ENCODE results near the gene AMBN. TPM values are rescaled to one million over a fixed set of nuclear protein-coding genes. Genes with fewer than 3 reads are reported as not detected.

AMBN gene
- total RNA-seq, 4 donors from 2014 or later: not detected

GRCh38 chr4:70651864-70652506 is 59.9 kb downstream of the AMBN start:
- DNase-seq: no peak
- in situ Hi-C loops (cut with MboI; ENCODE audit: low pct_ligation_motif_present in 1 of 4, low pct_unique_long_range_greater_than_20kb in 1 of 4, low sequenced_read_pairs in 3 of 4): loop anchor here in 3 of 4 donors (25.0 kb wide), 2 partner anchors 335 to 1060 kb away; partner anchors contain the start of gene DCK (in 1 of the 3)
- no peaks in the 10 kb centered on the region for H3K27me3 ChIP-seq
- H3K4me1 ChIP-seq: no peaks in the 10 kb centered on the region
- H3K9me3 ChIP-seq: no peaks in the 10 kb centered on the region
- H3K4me3 ChIP-seq: no peak overlapping the region
- H3K27ac ChIP-seq: no peak overlapping the region
- intact Hi-C loops (cut with DNase I; ENCODE audit: low total_unique reads): no loop called here
- TF ChIP-seq, protein P1, sequence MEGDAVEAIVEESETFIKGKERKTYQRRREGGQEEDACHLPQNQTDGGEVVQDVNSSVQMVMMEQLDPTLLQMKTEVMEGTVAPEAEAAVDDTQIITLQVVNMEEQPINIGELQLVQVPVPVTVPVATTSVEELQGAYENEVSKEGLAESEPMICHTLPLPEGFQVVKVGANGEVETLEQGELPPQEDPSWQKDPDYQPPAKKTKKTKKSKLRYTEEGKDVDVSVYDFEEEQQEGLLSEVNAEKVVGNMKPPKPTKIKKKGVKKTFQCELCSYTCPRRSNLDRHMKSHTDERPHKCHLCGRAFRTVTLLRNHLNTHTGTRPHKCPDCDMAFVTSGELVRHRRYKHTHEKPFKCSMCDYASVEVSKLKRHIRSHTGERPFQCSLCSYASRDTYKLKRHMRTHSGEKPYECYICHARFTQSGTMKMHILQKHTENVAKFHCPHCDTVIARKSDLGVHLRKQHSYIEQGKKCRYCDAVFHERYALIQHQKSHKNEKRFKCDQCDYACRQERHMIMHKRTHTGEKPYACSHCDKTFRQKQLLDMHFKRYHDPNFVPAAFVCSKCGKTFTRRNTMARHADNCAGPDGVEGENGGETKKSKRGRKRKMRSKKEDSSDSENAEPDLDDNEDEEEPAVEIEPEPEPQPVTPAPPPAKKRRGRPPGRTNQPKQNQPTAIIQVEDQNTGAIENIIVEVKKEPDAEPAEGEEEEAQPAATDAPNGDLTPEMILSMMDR (IDR thresholded peaks at IDR 0.05): peak; percentile 44 to 64 (median 49)
- TF ChIP-seq POLR2A (IDR thresholded peaks at IDR 0.05) (no peak), POLR2AphosphoS5 (IDR thresholded peaks at IDR 0.05) (no peak), EP300 (IDR thresholded peaks at IDR 0.05; ENCODE audit: low read depth) (no peak)
- no peaks in the 10 kb centered on the region for H3K36me3 ChIP-seq
- WGBS, 2 donors (ENCODE audit: low coverage in 1 of 2): 7 to 12% methylated on average over 4 of the region's 4 CpGs

DNA sequence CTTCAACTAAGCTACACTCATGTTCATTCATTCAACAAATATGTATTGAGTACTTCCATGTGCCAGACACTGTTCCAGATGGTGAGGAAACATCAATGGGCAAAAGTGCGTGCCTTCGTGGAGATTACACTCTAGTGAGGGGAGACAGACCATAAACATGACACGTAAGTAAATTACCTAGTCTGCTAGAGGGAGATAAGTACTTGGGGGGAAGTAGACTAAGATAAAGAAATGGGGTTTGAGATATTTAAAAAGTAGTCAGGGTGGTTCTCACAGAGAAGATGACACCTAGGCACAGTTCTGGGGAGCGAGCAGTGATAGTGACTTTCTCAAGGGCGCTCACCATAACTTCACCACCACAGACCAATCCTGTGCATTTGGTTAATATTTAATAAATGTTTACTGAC is 62.6 kb downstream of the AMBN start:
- H3K4me3 ChIP-seq: no peak overlapping the region
- H3K27ac ChIP-seq: no peak overlapping the region
- in situ Hi-C loops (cut with MboI; ENCODE audit: low pct_ligation_motif_present in 1 of 4, low pct_unique_long_range_greater_than_20kb in 1 of 4, low sequenced_read_pairs in 3 of 4) (loop anchor here in 3 of 4 donors (25.0 kb wide), 2 partner anchors 333 to 1058 kb away; partner anchors contain the start of gene DCK (in 1 of the 3)), intact Hi-C loops (cut with DNase I; ENCODE audit: low total_unique reads) (no loop called here)
- H3K4me1 ChIP-seq: no peaks in the 10 kb centered on the region
- no peak for DNase-seq
- TF ChIP-seq POLR2A (IDR thresholded peaks at IDR 0.05) (no peak), EP300 (IDR thresholded peaks at IDR 0.05; ENCODE audit: low read depth) (no peak), POLR2AphosphoS5 (IDR thresholded peaks at IDR 0.05) (no peak)
- TF ChIP-seq, protein P1 (IDR thresholded peaks at IDR 0.05): no peak
- H3K36me3 ChIP-seq: no peaks in the 10 kb centered on the region
- H3K9me3 ChIP-seq: no peaks in the 10 kb centered on the region
- H3K27me3 ChIP-seq: no peaks in the 10 kb centered on the region
- WGBS, 2 donors (ENCODE audit: low coverage in 1 of 2): 56 to 57% methylated on average over 5 of the region's 5 CpGs

Other genes with a start within 250 kb of the AMBN start
- gene SMR3A, start 231.5 kb upstream of the AMBN start, total RNA-seq: not detected
- gene SMR3B, start 209.1 kb upstream of the AMBN start, total RNA-seq: not detected
- gene OPRPN, start 194.3 kb upstream of the AMBN start, total RNA-seq: not detected
- not detected for gene MUC7, start 120.1 kb upstream of the AMBN start, total RNA-seq
- not detected for gene AMTN, start 73.7 kb upstream of the AMBN start, total RNA-seq
- gene ENAM, start 36.5 kb downstream of the AMBN start, total RNA-seq: not detected
- 1,000 to 10,000 TPM in 1 of 4 donors, 100 to 1,000 TPM in 1, 10 to 100 TPM in 2; 38.2 to 1,497 (median 176) TPM for gene JCHAIN, start 74.3 kb downstream of the AMBN start, total RNA-seq
- 10 to 100 TPM in 3 of 4 donors, 1 to 10 TPM in 1; 3.7 to 23.1 (median 19.4) TPM for gene UTP3, start 96.3 kb downstream of the AMBN start, total RNA-seq
- gene RUFY3, start 129.7 kb downstream of the AMBN start, total RNA-seq: 10 to 100 TPM; 39.6 to 93.9 (median 50.8) TPM
- 10 to 100 TPM; 42.6 to 63.2 (median 60.8) TPM for gene GRSF1, start 247.6 kb downstream of the AMBN start, total RNA-seq

Data from transverse colon (tissue), 4 donors.